RWPE1 (cell line): ENCODE measurements around the gene MATCAP1.
A peak's percentile ranks its signal among the peaks of the same experiment; 100 is the strongest.

Experiments used
- CTCF ChIA-PET: fragments of 350-600 bp; sonication (Branson Sonifier 250); formaldehyde crosslinking; extraction: SDS; loops from one replicate; lab custom pipeline; 2021; lab: Yijun Ruan, JAX
- POLR2A ChIA-PET: fragments of 400-600 bp; formaldehyde crosslinking; extraction: SDS; loops from one replicate; lab custom pipeline; 2020; ENCODE audit warnings: antibody characterized with exemption; ENCODE audit not compliant: low non-redundant PET; lab: Yijun Ruan, JAX
- DNase-seq: peaks from one replicate; pipeline ENCODE4 v3.0.0; 2012; ENCODE audit warnings: low spot score
- H3K27ac ChIP-seq: fragments of 450-650 bp; 2 replicates; pipeline ENCODE4 v1.5.1; 2017
- CTCF ChIP-seq: fragments of 450-650 bp; conservative IDR thresholded peaks from 2 replicates; pipeline ENCODE4 v1.5.1; 2017; ENCODE audit warnings: low read depth, mild to moderate bottlenecking

MATCAP1 gene

GRCh38 chr16:67208154-67208896 is 24.6 kb upstream of the MATCAP1 start:
- ChIA-PET CTCF (interaction anchor here (1.4 to 3.7 kb wide), 2 partner anchors 9 to 23 kb away, joined by 6 to 20 read pairs; partner anchors contain the start of gene ELMO3), POLR2A (interaction anchor here (1.2 kb wide), 1 partner anchor 20 kb away, joined by 3 read pairs; no protein-coding TSS in a partner anchor)
- TF ChIP-seq CTCF, result no peak
- peak overlapping the region; percentile 87 for H3K27ac ChIP-seq
- no peak for DNase-seq

- DNase-seq, result peak; percentile 42
- ChIA-PET CTCF (interaction anchor here (0.7 to 3.7 kb wide), 3 partner anchors 9 to 22 kb away, joined by 3 to 20 read pairs (median 6); partner anchors contain the start of gene ELMO3), POLR2A (interaction anchor here (0.6 to 1.2 kb wide), 2 partner anchors 11 to 21 kb away, joined by 3 read pairs; no protein-coding TSS in a partner anchor)
- TF ChIP-seq CTCF, result no peak
- H3K27ac ChIP-seq, result peak overlapping the region; percentile 87
Observed at GRCh38 chr16:67207249-67208091, 23.7 kb upstream of the MATCAP1 start.

GRCh38 chr16:67206838-67207248 is 23.1 kb upstream of the MATCAP1 start:
- no peak for TF ChIP-seq CTCF
- peak overlapping the region; percentile 87 for H3K27ac ChIP-seq
- DNase-seq, result peak; percentile 50
- ChIA-PET POLR2A (interaction anchor here (0.5 to 0.6 kb wide), 2 partner anchors 12 to 113 kb away, joined by 3 read pairs; no protein-coding TSS in a partner anchor), CTCF (interaction anchor here (0.7 to 3.7 kb wide), 3 partner anchors 8 to 21 kb away, joined by 3 to 20 read pairs (median 6); partner anchors contain the start of gene ELMO3)

GRCh38 chr16:67206129-67206837 is 22.5 kb upstream of the MATCAP1 start:
- ChIA-PET POLR2A (interaction anchor here (0.5 kb wide), 1 partner anchor 113 kb away, joined by 3 read pairs; no protein-coding TSS in a partner anchor), CTCF (interaction anchor here (0.7 to 3.7 kb wide), 3 partner anchors 7 to 259 kb away, joined by 3 to 20 read pairs (median 3); partner anchors contain the start of gene ELMO3)
- H3K27ac ChIP-seq, result peak overlapping the region; percentile 87
- no peak for DNase-seq
- TF ChIP-seq CTCF, result no peak

GRCh38 chr16:67204076-67204475 is 20.3 kb upstream of the MATCAP1 start:
- no peak for DNase-seq
- POLR2A ChIA-PET, result no interaction called here
- H3K27ac ChIP-seq, result peak overlapping the region; percentile 87
- CTCF ChIA-PET, result no interaction called here
- no peak for TF ChIP-seq CTCF
